Measurements from ENCODE around the gene EPHB6.

EPHB6 gene

DNA sequence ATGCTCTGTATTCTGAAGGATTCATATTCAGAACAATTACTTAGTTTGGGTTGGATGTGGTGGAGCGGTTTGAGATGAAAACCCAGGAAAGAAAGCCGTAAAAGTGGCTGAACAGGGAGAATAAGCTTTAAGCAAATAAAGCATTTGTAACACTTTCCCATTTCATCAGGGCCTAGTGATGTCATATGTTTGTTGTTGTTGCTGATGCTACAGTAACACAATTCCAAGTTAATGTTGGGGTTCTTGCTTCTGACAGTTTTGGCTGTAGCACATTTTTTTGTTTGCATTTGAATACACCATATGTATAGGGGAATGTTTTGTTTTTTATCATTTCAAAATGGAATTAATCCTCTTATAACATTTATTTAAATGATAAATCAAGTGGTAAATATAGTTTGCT lies 40.4 kb upstream of the EPHB6 start:
- CTCF ChIA-PET, result interaction anchor here (0.6 kb wide), 1 partner anchor 115 kb away, joined by 6 read pairs; no protein-coding TSS in a partner anchor
- no peak for DNase-seq (ENCODE audit: low spot score)
- TF ChIP-seq CTCF (conservative IDR thresholded peaks at IDR 0.05; ENCODE audit: low read depth), result no peak
- no peak overlapping the region for H3K27ac ChIP-seq
- POLR2A ChIA-PET (ENCODE audit: low non-redundant PET), result no interaction called here

DNA sequence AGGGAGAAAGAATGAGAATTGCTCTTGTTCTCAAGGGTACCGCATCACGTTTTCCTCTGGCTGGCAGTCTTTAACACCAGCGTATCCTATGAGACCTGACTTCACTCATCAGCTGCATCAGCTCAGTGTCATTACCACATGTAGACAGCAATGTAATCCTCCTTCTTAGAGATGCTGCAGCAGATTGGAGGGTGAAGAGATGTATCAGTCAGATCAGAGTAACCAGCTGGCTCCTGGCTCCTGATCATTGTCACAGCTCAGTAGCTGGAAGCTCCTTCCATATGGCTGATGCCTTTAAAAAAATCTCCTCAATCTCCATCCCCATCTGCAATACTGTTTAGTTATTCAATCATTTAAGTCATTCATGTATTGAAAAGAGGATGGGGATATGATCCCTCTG lies 39.7 kb upstream of the EPHB6 start:
- DNase-seq (ENCODE audit: low spot score), result no peak
- no peak for TF ChIP-seq CTCF (conservative IDR thresholded peaks at IDR 0.05; ENCODE audit: low read depth)
- no peak overlapping the region for H3K27ac ChIP-seq
- ChIA-PET POLR2A (ENCODE audit: low non-redundant PET) (no interaction called here), CTCF (interaction anchor here (0.6 kb wide), 1 partner anchor 116 kb away, joined by 6 read pairs; no protein-coding TSS in a partner anchor)

DNA sequence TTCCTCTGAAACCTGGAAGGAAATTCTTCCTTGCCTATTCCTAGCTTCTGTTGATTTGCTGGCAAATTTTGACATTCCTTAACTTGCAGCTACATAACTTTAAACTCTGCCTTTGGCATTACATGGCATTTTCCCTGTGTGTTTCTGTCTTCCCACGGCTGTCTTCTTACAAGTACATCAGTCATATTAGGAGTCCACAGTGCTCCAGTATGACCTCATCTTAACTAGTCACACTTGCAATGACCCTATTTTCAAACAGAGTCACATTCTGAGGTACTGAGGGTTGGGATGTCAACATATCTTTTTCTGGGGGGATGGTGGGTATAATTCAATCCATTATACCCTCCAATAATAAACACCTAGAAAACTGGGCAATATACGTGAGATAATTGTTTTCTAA lies 37.4 kb upstream of the EPHB6 start:
- no peak overlapping the region for H3K27ac ChIP-seq
- no peak for TF ChIP-seq CTCF (conservative IDR thresholded peaks at IDR 0.05; ENCODE audit: low read depth)
- CTCF ChIA-PET, result interaction anchor here (1.1 kb wide), 1 partner anchor 15 kb away, joined by 3 read pairs; no protein-coding TSS in a partner anchor
- DNase-seq (ENCODE audit: low spot score), result no peak
- POLR2A ChIA-PET (ENCODE audit: low non-redundant PET), result no interaction called here

GRCh38 chr7:142819530-142819929 lies 35.3 kb upstream of the EPHB6 start:
- no peak for DNase-seq (ENCODE audit: low spot score)
- no peak for TF ChIP-seq CTCF (conservative IDR thresholded peaks at IDR 0.05; ENCODE audit: low read depth)
- ChIA-PET POLR2A (ENCODE audit: low non-redundant PET) (no interaction called here), CTCF (no interaction called here)
- no peak overlapping the region for H3K27ac ChIP-seq

- H3K27ac ChIP-seq, result no peak overlapping the region
- POLR2A ChIA-PET (ENCODE audit: low non-redundant PET), result no interaction called here
- CTCF ChIA-PET, result no interaction called here
- TF ChIP-seq CTCF (conservative IDR thresholded peaks at IDR 0.05; ENCODE audit: low read depth), result no peak
- DNase-seq (ENCODE audit: low spot score), result no peak
Observed at GRCh38 chr7:142822714-142823113, 32.2 kb upstream of the EPHB6 start.

DNA sequence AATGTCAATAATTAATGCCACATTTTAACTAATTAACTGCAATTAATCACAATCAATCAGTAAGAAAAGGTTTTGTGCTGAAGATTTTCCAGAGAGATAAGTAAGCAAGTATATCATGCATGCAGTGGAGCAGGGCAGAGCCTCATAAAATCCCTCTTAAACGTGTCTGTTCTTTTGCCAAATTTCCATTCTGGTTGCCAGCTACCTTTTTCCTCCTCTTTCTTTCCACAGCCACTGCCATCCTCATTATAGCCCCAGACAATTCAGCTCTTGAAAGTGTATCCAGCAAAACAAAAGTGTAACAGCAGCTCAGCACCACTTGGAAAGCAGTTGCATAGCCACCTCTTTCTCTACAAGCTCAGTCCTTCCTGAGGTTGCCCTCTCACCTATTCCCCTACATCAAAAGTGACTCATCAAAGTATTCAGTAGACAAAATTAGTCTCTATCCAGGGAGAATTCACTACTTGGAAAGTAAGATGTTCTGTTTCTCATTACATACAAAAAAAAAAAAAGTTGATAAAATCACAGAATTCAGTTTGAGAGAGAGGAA lies 26.9 kb upstream of the EPHB6 start:
- DNase-seq (ENCODE audit: low spot score), result no peak
- H3K27ac ChIP-seq, result no peak overlapping the region
- ChIA-PET CTCF (no interaction called here), POLR2A (ENCODE audit: low non-redundant PET) (no interaction called here)
- no peak for TF ChIP-seq CTCF (conservative IDR thresholded peaks at IDR 0.05; ENCODE audit: low read depth)

All from RWPE1 (cell line).